Adrenal gland (tissue), 5 donors: ENCODE measurements around the gene TNFRSF11A.

ENCODE experiments used
- POLR2A ChIP-seq, 2 donors: fragments of 450-650 bp; IDR thresholded peaks; one replicate each; pipeline ENCODE4 v1.6.1; 2017; ENCODE audit warnings: antibody characterized with exemption in 2 of 2, mild to moderate bottlenecking in 2 of 2, moderate library complexity in 1 of 2
- TF ChIP-seq, protein P1 (sequence below), 6 experiments: fragments of 450-650 bp in 4 of 6; fragments of 200-600 bp in 2 of 6; sonication (generic) in 1 of 6; IDR thresholded peaks; 1 replicate in 5 of 6; 2 replicates in 1 of 6; pipeline versions ENCODE4 v1.5.1 to v1.8.0; 2016 to 2021; ENCODE audit warnings: antibody characterized with exemption in 6 of 6, mild to moderate bottlenecking in 2 of 6, moderate library complexity in 1 of 6
- donor health status: DM: no; HTN: no; CAD: no.

DNA sequence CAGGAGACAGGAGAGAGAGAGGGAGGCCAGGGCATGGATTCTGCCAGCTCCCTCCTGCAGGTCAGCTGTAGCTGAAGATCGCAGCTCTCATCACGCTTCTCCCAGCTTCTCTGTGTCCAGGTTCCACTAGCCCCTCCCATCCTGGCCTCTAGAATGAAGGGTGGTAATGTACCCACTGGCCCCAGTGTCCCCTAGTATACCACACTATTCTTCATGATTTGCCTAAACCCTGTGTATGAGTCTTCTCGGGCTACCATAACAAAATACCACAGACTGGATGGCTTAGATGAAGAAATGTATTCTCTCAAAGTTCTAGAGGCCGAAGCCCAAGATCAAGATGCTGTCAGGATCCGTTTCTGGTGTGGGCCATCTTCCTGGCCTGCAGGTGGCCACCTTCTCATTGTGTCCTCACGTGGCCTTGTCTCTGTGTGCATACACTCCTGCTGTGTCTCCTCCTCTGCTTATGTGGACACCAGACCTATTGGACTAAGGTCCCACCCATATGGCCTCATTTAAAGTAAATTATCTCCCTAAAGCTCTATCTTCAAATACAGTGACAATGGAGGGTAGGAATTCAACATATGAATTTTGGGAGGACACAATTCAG is 77.3 kb downstream of the TNFRSF11A start:
- TF ChIP-seq, protein P1, sequence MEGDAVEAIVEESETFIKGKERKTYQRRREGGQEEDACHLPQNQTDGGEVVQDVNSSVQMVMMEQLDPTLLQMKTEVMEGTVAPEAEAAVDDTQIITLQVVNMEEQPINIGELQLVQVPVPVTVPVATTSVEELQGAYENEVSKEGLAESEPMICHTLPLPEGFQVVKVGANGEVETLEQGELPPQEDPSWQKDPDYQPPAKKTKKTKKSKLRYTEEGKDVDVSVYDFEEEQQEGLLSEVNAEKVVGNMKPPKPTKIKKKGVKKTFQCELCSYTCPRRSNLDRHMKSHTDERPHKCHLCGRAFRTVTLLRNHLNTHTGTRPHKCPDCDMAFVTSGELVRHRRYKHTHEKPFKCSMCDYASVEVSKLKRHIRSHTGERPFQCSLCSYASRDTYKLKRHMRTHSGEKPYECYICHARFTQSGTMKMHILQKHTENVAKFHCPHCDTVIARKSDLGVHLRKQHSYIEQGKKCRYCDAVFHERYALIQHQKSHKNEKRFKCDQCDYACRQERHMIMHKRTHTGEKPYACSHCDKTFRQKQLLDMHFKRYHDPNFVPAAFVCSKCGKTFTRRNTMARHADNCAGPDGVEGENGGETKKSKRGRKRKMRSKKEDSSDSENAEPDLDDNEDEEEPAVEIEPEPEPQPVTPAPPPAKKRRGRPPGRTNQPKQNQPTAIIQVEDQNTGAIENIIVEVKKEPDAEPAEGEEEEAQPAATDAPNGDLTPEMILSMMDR (IDR thresholded peaks at IDR 0.05) = no peak
- TF ChIP-seq POLR2A (IDR thresholded peaks at IDR 0.05) = no peak
